Activated naive CD4-positive, alpha-beta T cell treated with anti-CD3 and anti-CD28 coated beads, Interleukin-2, amount 10 ng/mL, durations not matched to agents 7 days and 5 days (primary cell): ENCODE data around the gene SERPINB11.

Experiments
- CTCF ChIA-PET: fragments of 350-600 bp; sonication (Branson Sonifier 250); formaldehyde crosslinking; loops from one replicate; lab custom pipeline; 2021; ENCODE audit warnings: antibody characterized with exemption; lab: Charles Lee
- DNase-seq: peaks from one replicate; pipeline ENCODE4 v3.0.0-alpha.2; 2020
- H3K27ac Mint-ChIP-seq: one replicate; pipeline ENCODE4 v1.8.0; 2021; ENCODE audit warnings: mild to moderate bottlenecking, moderate library complexity, mixed read lengths
- H3K27me3 Mint-ChIP-seq: one replicate; pipeline ENCODE4 v1.8.0; 2021; ENCODE audit warnings: mild to moderate bottlenecking, mixed read lengths
- H3K36me3 Mint-ChIP-seq: one replicate; pipeline ENCODE4 v1.8.0; 2021; ENCODE audit warnings: mixed read lengths
- H3K4me1 Mint-ChIP-seq: one replicate; pipeline ENCODE4 v1.8.0; 2021; ENCODE audit warnings: mixed read lengths
- H3K4me3 Mint-ChIP-seq: one replicate; pipeline ENCODE4 v1.8.0; 2021; ENCODE audit warnings: mild to moderate bottlenecking, moderate library complexity, mixed read lengths
- H3K9me3 Mint-ChIP-seq: one replicate; pipeline ENCODE4 v1.8.0; 2021; ENCODE audit warnings: mixed read lengths

Gene SERPINB11

DNA sequence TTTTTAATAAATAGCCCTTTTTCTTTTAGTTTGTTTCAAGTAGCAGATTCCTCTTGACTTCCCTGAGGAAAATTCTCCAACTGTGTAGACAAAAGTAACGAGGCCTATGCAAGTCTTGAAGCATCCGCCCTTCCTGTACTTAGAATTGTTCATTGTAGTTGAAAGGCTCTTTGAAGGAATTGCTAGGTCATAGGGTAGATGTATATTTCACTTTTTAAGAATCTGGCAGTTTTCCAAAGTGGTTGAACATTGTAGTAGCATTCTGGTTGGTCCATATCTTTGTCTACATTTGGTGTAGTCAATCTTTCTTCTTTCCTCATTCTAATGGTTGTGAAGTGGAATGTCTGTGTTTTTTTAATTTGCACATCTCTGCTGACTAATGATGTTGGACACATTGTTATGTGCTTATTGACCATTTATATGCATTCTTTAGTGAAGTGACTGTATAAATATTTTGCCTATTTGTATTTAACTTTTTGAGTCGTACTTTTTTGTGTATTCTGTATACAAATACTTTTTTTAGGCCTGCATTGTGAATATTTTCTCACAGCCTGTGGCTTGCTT is 5.6 kb upstream of the SERPINB11 start:
- CTCF ChIA-PET, result no interaction called here
- no peaks in the 10 kb centered on the region for H3K27me3 Mint-ChIP-seq
- H3K4me1 Mint-ChIP-seq, result no peaks in the 10 kb centered on the region
- H3K9me3 Mint-ChIP-seq, result no peaks in the 10 kb centered on the region
- no peak overlapping the region for H3K4me3 Mint-ChIP-seq
- no peaks in the 10 kb centered on the region for H3K36me3 Mint-ChIP-seq
- no peak for DNase-seq
- no peak overlapping the region for H3K27ac Mint-ChIP-seq

GRCh38 chr18:63700501-63700900 is 2.3 kb upstream of the SERPINB11 start:
- no peaks in the 10 kb centered on the region for H3K9me3 Mint-ChIP-seq
- DNase-seq, result no peak
- CTCF ChIA-PET, result no interaction called here
- no peaks in the 10 kb centered on the region for H3K36me3 Mint-ChIP-seq
- H3K27ac Mint-ChIP-seq, result no peak overlapping the region
- no peaks in the 10 kb centered on the region for H3K4me1 Mint-ChIP-seq
- no peaks in the 10 kb centered on the region for H3K27me3 Mint-ChIP-seq
- H3K4me3 Mint-ChIP-seq, result no peak overlapping the region

DNA sequence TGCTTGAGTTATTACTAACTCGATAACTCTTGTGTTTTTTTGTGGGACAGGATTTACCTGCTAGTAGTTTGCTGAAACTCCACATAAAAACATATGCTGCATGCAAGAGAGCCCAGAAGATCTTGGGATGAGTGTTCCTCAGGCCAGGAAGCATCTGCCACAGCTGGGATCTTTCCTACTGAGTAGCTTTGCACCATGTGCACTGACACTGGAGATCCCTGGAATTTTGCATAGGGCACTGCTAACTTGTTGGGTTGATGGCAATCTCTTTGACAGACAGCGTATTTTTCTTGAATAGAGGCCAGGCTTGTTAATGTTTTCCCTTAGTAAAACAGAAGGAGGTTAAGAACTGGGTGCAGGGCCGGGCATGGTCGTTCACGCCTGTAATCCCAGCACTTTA is 808 bp upstream of the SERPINB11 start:
- H3K4me3 Mint-ChIP-seq, result no peak overlapping the region

GRCh38 chr18:63705401-63705800 is 2.6 kb downstream of the SERPINB11 start:
- CTCF ChIA-PET, result no interaction called here
- Mint-ChIP-seq H3K4me1 (no peaks in the 10 kb centered on the region), H3K27ac (no peak overlapping the region), H3K9me3 (no peaks in the 10 kb centered on the region), H3K27me3 (no peaks in the 10 kb centered on the region), H3K4me3 (no peak overlapping the region), H3K36me3 (no peaks in the 10 kb centered on the region)
- DNase-seq, result no peak

More for the DNA sequence above, 808 bp upstream of the SERPINB11 start:
- CTCF ChIA-PET, result no interaction called here
- Mint-ChIP-seq H3K36me3 (no peaks in the 10 kb centered on the region), H3K4me1 (no peaks in the 10 kb centered on the region), H3K27ac (no peak overlapping the region), H3K27me3 (no peaks in the 10 kb centered on the region), H3K9me3 (no peaks in the 10 kb centered on the region)
- DNase-seq, result no peak

DNA sequence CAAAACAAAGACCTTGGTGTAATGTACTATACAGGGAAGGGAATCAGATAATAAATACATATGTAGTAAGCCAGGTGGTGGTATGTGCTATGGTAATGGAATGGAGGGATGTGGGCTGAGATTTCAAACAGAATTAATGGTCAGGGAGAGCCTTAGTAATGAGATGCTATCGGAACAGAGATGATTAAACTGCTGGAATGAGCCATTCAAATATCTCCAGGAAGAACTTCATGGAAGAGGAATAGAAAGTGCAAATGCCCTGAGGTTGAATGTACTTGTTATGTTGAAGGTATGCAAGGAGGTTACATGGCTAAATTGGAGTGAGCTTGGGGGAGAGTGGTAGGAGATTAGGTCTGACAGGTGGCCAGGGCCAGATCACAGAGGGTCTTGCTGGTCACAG is 5.1 kb downstream of the SERPINB11 start:
- Mint-ChIP-seq H3K36me3 (no peaks in the 10 kb centered on the region), H3K27ac (no peak overlapping the region), H3K27me3 (no peaks in the 10 kb centered on the region), H3K4me1 (no peaks in the 10 kb centered on the region), H3K9me3 (no peaks in the 10 kb centered on the region), H3K4me3 (no peak overlapping the region)
- CTCF ChIA-PET, result no interaction called here
- DNase-seq, result no peak

- H3K4me1 Mint-ChIP-seq, result no peaks in the 10 kb centered on the region
- no peak for DNase-seq
These were observed 5.9 kb downstream of the SERPINB11 start for GRCh38 chr18:63708650-63709049.

DNA sequence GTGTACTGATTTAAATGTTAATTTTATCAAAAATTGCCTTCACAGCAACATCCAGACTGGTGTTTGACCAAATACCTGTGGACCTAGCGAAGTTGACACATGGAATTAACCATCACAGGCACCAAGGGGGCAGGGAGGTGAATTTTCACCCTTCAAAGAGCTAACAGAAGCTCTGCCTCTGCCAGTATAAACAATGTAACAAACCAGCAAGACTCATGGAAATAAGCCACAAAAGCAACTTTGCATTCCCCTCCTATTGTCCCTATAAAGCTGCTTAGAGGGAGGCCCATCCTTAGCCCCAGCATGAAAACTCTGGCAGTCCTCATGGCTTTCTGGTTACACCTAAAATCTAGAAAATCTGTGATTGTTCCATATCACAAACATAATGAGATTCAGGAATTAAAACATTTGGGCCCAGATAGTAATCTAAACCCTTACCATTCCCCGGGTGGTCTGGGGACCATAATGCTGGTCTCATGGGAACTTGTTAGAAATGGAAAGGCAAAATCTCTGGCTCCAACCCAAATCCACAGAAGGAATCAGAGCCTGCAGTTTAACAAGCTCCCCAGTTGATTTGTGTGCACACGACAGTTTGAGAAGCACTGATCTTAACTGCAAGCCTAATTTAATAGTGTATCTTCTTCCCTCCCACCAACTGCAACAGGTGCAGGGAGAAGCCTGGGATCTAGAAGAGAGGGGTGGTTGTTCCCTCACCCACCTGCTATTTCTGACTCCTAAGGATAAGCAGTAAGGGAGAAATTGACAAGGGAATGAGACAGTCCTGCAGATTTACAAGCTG is 23.1 kb downstream of the SERPINB11 start:
- CTCF ChIA-PET, result no interaction called here
- H3K27ac Mint-ChIP-seq, result no peak overlapping the region
- H3K4me1 Mint-ChIP-seq, result no peaks in the 10 kb centered on the region
- H3K9me3 Mint-ChIP-seq, result no peaks in the 10 kb centered on the region
- no peaks in the 10 kb centered on the region for H3K36me3 Mint-ChIP-seq
- peaks cover 4% of the 10 kb centered on the region for H3K27me3 Mint-ChIP-seq
- no peak overlapping the region for H3K4me3 Mint-ChIP-seq
- no peak for DNase-seq

More at GRCh38 chr18:63708650-63709049, 5.9 kb downstream of the SERPINB11 start:
- H3K27ac Mint-ChIP-seq, result no peak overlapping the region
- CTCF ChIA-PET, result no interaction called here
- H3K4me3 Mint-ChIP-seq, result no peak overlapping the region
- no peaks in the 10 kb centered on the region for H3K27me3 Mint-ChIP-seq
- H3K9me3 Mint-ChIP-seq, result no peaks in the 10 kb centered on the region
- no peaks in the 10 kb centered on the region for H3K36me3 Mint-ChIP-seq

DNA sequence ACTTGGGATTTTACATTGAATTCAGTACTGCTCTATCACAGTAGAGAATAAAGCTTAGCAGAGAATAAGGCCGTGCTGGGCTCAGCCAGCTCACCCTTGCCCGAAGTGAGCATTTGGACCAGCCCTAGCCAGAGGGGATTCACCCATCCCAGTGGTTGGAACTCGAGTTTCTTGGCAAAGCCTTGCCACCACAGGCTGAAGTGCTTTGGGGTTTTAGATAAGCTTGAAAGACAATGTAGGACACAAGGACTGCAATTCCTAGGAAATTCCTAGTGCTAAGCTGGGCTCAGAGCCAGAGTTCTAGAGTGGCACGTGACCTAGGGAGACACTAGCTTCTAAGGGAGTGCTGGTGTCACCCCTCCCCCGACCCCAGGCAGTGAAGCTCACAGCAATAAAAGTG is 28.0 kb downstream of the SERPINB11 start:
- CTCF ChIA-PET, result no interaction called here

GRCh38 chr18:63731215-63731614 is 28.5 kb downstream of the SERPINB11 start:
- H3K27ac Mint-ChIP-seq, result no peak overlapping the region
- no peaks in the 10 kb centered on the region for H3K9me3 Mint-ChIP-seq
- no peaks in the 10 kb centered on the region for H3K4me1 Mint-ChIP-seq
- no peaks in the 10 kb centered on the region for H3K36me3 Mint-ChIP-seq
- H3K4me3 Mint-ChIP-seq, result no peak overlapping the region
- no peak for DNase-seq
- no peaks in the 10 kb centered on the region for H3K27me3 Mint-ChIP-seq
- CTCF ChIA-PET, result no interaction called here

More for the DNA sequence above, 28.0 kb downstream of the SERPINB11 start:
- no peak for DNase-seq
- no peak overlapping the region for H3K4me3 Mint-ChIP-seq
- no peaks in the 10 kb centered on the region for H3K4me1 Mint-ChIP-seq
- H3K27ac Mint-ChIP-seq, result no peak overlapping the region
- no peaks in the 10 kb centered on the region for H3K27me3 Mint-ChIP-seq
- H3K36me3 Mint-ChIP-seq, result no peaks in the 10 kb centered on the region
- H3K9me3 Mint-ChIP-seq, result no peaks in the 10 kb centered on the region

DNA sequence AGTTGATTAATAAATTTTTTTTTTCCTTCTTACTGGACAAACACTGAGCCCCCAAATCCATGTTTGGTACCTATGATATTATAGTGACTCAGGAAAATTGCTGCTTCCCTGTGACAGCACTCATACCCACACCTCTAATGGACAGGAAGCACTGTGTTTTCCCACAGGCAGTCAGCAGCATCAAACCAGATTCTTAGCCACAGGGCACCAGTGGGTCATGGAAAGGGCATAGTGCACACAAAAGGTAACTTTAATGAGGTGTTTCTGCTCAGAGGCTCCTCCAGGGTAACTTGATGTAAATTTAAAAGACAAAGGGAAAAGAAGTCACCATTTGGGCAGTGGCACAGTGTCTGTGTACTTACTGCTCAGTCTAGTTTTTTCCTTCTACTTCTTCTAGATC is 34.1 kb downstream of the SERPINB11 start:
- CTCF ChIA-PET, result no interaction called here
- H3K9me3 Mint-ChIP-seq, result no peaks in the 10 kb centered on the region
- no peaks in the 10 kb centered on the region for H3K36me3 Mint-ChIP-seq
- no peak for DNase-seq
- H3K4me1 Mint-ChIP-seq, result no peaks in the 10 kb centered on the region
- no peaks in the 10 kb centered on the region for H3K27me3 Mint-ChIP-seq
- no peak overlapping the region for H3K27ac Mint-ChIP-seq
- no peak overlapping the region for H3K4me3 Mint-ChIP-seq

GRCh38 chr18:63741769-63742168 is 39.0 kb downstream of the SERPINB11 start:
- Mint-ChIP-seq H3K4me1 (no peaks in the 10 kb centered on the region), H3K27me3 (peaks cover 4% of the 10 kb centered on the region), H3K9me3 (no peaks in the 10 kb centered on the region), H3K4me3 (no peak overlapping the region), H3K27ac (no peak overlapping the region), H3K36me3 (no peaks in the 10 kb centered on the region)
- DNase-seq, result no peak
- CTCF ChIA-PET, result no interaction called here

DNA sequence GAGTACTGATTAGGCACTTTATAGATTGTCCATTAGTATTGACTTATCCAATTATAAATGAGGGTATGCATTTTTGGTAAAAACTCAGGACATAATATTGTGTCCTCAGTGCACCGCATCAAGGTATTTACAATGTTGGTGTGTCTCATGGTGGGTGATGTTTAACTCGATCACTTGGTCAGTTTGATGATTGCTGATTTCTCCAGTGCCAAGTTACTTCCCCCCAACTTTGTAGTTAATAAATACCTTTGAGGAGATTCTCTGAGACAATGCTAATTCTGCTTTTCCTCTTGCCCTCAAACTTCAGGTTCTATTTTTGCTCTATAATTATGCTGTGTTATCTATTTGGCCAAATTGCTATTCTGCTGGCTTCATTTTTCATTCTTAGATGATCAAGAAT is 44.2 kb downstream of the SERPINB11 start:
- no peak overlapping the region for H3K27ac Mint-ChIP-seq
- peaks cover 2% of the 10 kb centered on the region for H3K9me3 Mint-ChIP-seq
- no peaks in the 10 kb centered on the region for H3K4me1 Mint-ChIP-seq

DNA sequence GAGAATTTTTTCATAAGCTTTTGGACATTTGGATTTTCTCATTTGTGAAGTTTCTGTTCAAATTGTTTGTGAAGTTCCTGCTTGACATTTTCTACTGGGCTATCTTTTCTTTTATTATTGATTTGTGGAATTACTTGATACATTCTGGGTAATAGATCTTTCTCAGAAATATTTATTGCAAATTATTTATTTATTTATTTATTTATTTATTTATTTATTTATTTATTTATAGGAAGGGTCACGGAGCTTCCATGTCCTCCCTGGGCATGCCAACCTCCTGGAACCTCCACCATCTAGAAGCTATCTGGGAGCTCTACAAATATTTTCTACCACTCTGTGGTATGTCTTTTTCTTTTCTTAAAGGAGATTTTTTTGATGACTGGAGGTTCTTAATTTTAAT is 46.7 kb downstream of the SERPINB11 start:
- no peak overlapping the region for H3K4me3 Mint-ChIP-seq
- H3K27ac Mint-ChIP-seq, result no peak overlapping the region
- no peaks in the 10 kb centered on the region for H3K4me1 Mint-ChIP-seq
- H3K36me3 Mint-ChIP-seq, result no peaks in the 10 kb centered on the region
- CTCF ChIA-PET, result no interaction called here
- peaks cover 2% of the 10 kb centered on the region for H3K9me3 Mint-ChIP-seq
- peaks cover 4% of the 10 kb centered on the region for H3K27me3 Mint-ChIP-seq
- DNase-seq, result no peak

More for the DNA sequence above, 44.2 kb downstream of the SERPINB11 start:
- CTCF ChIA-PET, result no interaction called here
- H3K27me3 Mint-ChIP-seq, result peaks cover 4% of the 10 kb centered on the region
- no peaks in the 10 kb centered on the region for H3K36me3 Mint-ChIP-seq
- no peak for DNase-seq
- no peak overlapping the region for H3K4me3 Mint-ChIP-seq

- peaks cover 2% of the 10 kb centered on the region for H3K9me3 Mint-ChIP-seq
- H3K27ac Mint-ChIP-seq, result no peak overlapping the region
- no peak for DNase-seq
- H3K4me1 Mint-ChIP-seq, result no peaks in the 10 kb centered on the region
- no peak overlapping the region for H3K4me3 Mint-ChIP-seq
- no peaks in the 10 kb centered on the region for H3K36me3 Mint-ChIP-seq
- CTCF ChIA-PET, result no interaction called here
- H3K27me3 Mint-ChIP-seq, result no peaks in the 10 kb centered on the region
These were observed 49.9 kb downstream of the SERPINB11 start for GRCh38 chr18:63752636-63753035.

GRCh38 chr18:63753676-63754075 is 50.9 kb downstream of the SERPINB11 start:
- CTCF ChIA-PET, result no interaction called here
- no peak for DNase-seq
- Mint-ChIP-seq H3K9me3 (peaks cover under 1% of the 10 kb centered on the region), H3K27me3 (no peaks in the 10 kb centered on the region), H3K36me3 (no peaks in the 10 kb centered on the region), H3K4me3 (no peak overlapping the region), H3K27ac (no peak overlapping the region), H3K4me1 (no peaks in the 10 kb centered on the region)
